ENCODE data around the gene FHAD1. TPM values are rescaled to one million over a fixed set of nuclear protein-coding genes. Genes with fewer than 3 reads are reported as not detected.
A peak's percentile ranks its signal among the peaks of the same experiment; 100 is the strongest.
"Not testable (repeated sequence)": the region's sequence is repeated elsewhere in the genome, so short reads cannot be mapped to it uniquely, and the experiment has no call there.

FHAD1 gene
- total and polyA plus RNA-seq, 9 of the 15 experiments (the other 6 are each of a cell fraction or from before 2014, with no cell fraction given): 0.32 to 2.1 (median 1.5) TPM; not detected in 1

DNA sequence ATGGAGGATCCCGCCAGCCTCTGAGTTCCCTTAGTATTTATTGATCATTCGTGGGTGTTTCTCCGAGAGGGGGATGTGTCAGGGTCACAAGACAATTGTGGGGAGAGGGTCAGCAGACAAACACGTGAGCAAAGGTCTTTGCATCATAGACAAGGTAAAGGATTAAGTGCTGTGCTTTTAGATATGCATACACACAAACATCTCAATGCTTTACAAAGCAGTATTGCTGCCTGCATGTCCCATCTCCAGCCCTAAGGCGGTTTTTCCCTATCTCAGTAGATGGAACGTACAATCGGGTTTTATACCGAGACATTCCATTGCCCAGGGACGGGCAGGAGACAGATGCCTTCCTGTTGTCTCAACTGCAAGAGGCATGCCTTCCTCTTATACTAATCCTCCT is 132.1 kb downstream of the FHAD1 start:
- peaks cover 49 to 79% of the 10 kb centered on the region in 2 experiments for H3K27me3 ChIP-seq (ENCODE audit: control insufficient read depth in 2 of 2, insufficient read depth in 2 of 2, low read length in 2 of 2)
- H3K27ac ChIP-seq (ENCODE audit: extremely low read depth, low read depth, low read length); DNase-seq (ENCODE audit: extremely low read depth in 1 of 4, low spot score in 3 of 4); in situ Hi-C loops (cut with MboI); ATAC-seq; H3K9me1 ChIP-seq (ENCODE audit: control insufficient read depth, insufficient read depth, low read length); FAIRE-seq; H3K4me1 ChIP-seq (replicated peaks in 1 of 2; ENCODE audit: control insufficient read depth in 2 of 2, insufficient read depth in 2 of 2, low read length in 2 of 2); H3K9me3 ChIP-seq (replicated peaks; ENCODE audit: control insufficient read depth, insufficient read depth, low read depth, low read length); H3K4me3 ChIP-seq; H3K36me3 ChIP-seq (ENCODE audit: control insufficient read depth, insufficient read depth, low read length); CTCF ChIA-PET (ENCODE audit: low intra/inter-chr PET ratio); BruUV-seq (replicated peaks); H3K9ac ChIP-seq (ENCODE audit: insufficient read depth in 1 of 2, low read depth in 2 of 2, low read length in 2 of 2); H3K79me2 ChIP-seq (ENCODE audit: control insufficient read depth, insufficient read depth, low read length); intact Hi-C loops (cut with micrococcal nuclease); H2AFZ ChIP-seq (ENCODE audit: low read depth, low read length); H4K20me1 ChIP-seq (replicated peaks; ENCODE audit: control insufficient read depth, insufficient read depth, low read length); H3K4me2 ChIP-seq (ENCODE audit: insufficient read depth, low read length): not testable (repeated sequence)
- POLR2A ChIA-PET: interaction anchor here (0.6 kb wide), 1 partner anchor 183 kb away, joined by 3 read pairs; no protein-coding TSS in a partner anchor
- 6% methylated on average over 6 of the region's 9 CpGs for WGBS (ENCODE audit: insufficient coverage, low coverage, missing lambda C conversion rate)

- no peaks in the 10 kb centered on the region for H3K9me3 ChIP-seq (replicated peaks; ENCODE audit: control insufficient read depth, insufficient read depth, low read depth, low read length)
- H3K27ac ChIP-seq (ENCODE audit: extremely low read depth, low read depth, low read length): no peak overlapping the region
- intact Hi-C loops (cut with micrococcal nuclease): no loop called here
- no peak for ATAC-seq
- 6% methylated on average over 22 of the region's 22 CpGs for WGBS (ENCODE audit: insufficient coverage, low coverage, missing lambda C conversion rate)
- H3K79me2 ChIP-seq (ENCODE audit: control insufficient read depth, insufficient read depth, low read length): no peaks in the 10 kb centered on the region
- in situ Hi-C loops (cut with MboI): no loop called here
- FAIRE-seq: peak; percentile 68
- DNase-seq (ENCODE audit: extremely low read depth in 1 of 4, low spot score in 3 of 4): peak in 1 of 4 experiments; percentile 42
- no peaks in the 10 kb centered on the region for H3K36me3 ChIP-seq (ENCODE audit: control insufficient read depth, insufficient read depth, low read length)
- no peak overlapping the region for H2AFZ ChIP-seq (ENCODE audit: low read depth, low read length)
- BruUV-seq (replicated peaks): no TSS peak
- peaks cover 0 to 11% of the 10 kb centered on the region in 2 experiments; a peak in 2 of 5 replicates for H3K4me1 ChIP-seq (replicated peaks in 1 of 2; ENCODE audit: control insufficient read depth in 2 of 2, insufficient read depth in 2 of 2, low read length in 2 of 2)
- no peaks in the 10 kb centered on the region for H3K9me1 ChIP-seq (ENCODE audit: control insufficient read depth, insufficient read depth, low read length)
- H4K20me1 ChIP-seq (replicated peaks; ENCODE audit: control insufficient read depth, insufficient read depth, low read length): peaks cover 3% of the 10 kb centered on the region
- peaks cover 60 to 91% of the 10 kb centered on the region in 2 experiments for H3K27me3 ChIP-seq (ENCODE audit: control insufficient read depth in 2 of 2, insufficient read depth in 2 of 2, low read length in 2 of 2)
- ChIA-PET POLR2A (interaction anchor here (0.6 kb wide), 1 partner anchor 85 kb away, joined by 3 read pairs; no protein-coding TSS in a partner anchor), CTCF (ENCODE audit: low intra/inter-chr PET ratio) (no interaction called here)
- no peak overlapping the region for H3K4me2 ChIP-seq (ENCODE audit: insufficient read depth, low read length)
- no peak overlapping the region for H3K9ac ChIP-seq (ENCODE audit: insufficient read depth in 1 of 2, low read depth in 2 of 2, low read length in 2 of 2)
- H3K4me3 ChIP-seq: no peak overlapping the region
- TF ChIP-seq ZNF609 (CRISPR knock-in tag; IDR thresholded peaks at IDR 0.05; ENCODE audit: borderline replicate concordance) (no peak), ZNF140 (CRISPR knock-in tag; IDR thresholded peaks at IDR 0.05) (no peak), MYC (IDR thresholded peaks at IDR 0.05; ENCODE audit: low read depth, low read length) (peak; percentile 50; the same call in 1 of the 2 replicates), MYC (CRISPR knock-in tag; IDR thresholded peaks at IDR 0.05; ENCODE audit: borderline replicate concordance, low read depth) (no peak)
- TF ChIP-seq, protein P1, sequence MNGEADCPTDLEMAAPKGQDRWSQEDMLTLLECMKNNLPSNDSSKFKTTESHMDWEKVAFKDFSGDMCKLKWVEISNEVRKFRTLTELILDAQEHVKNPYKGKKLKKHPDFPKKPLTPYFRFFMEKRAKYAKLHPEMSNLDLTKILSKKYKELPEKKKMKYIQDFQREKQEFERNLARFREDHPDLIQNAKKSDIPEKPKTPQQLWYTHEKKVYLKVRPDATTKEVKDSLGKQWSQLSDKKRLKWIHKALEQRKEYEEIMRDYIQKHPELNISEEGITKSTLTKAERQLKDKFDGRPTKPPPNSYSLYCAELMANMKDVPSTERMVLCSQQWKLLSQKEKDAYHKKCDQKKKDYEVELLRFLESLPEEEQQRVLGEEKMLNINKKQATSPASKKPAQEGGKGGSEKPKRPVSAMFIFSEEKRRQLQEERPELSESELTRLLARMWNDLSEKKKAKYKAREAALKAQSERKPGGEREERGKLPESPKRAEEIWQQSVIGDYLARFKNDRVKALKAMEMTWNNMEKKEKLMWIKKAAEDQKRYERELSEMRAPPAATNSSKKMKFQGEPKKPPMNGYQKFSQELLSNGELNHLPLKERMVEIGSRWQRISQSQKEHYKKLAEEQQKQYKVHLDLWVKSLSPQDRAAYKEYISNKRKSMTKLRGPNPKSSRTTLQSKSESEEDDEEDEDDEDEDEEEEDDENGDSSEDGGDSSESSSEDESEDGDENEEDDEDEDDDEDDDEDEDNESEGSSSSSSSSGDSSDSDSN (IDR thresholded peaks at IDR 0.05; ENCODE audit: borderline replicate concordance in 1 of 2, low read depth in 2 of 2, low read length in 2 of 2): no peak
Measured at GRCh38 chr1:15380601-15381508, 133.8 kb downstream of the FHAD1 start.

All from K562 (cell line).